ENCODE data around the gene UQCRFS1.

UQCRFS1 gene

GRCh38 chr19:29189033-29189360 is 24.0 kb downstream of the UQCRFS1 start:
- Histone ChIP-seq H3K27ac (ENCODE audit: low read depth, low read length) (no peak overlapping the region), H3K4me3 (ENCODE audit: low read length) (no peak overlapping the region), H3K9me3 (ENCODE audit: insufficient read depth, low read depth, low read length) (no peaks in the 10 kb centered on the region), H3K9ac (ENCODE audit: low read depth, low read length) (no peak overlapping the region), H3K4me1 (ENCODE audit: insufficient read depth, low read length) (no peaks in the 10 kb centered on the region), H3K36me3 (ENCODE audit: insufficient read depth, low read length) (no peaks in the 10 kb centered on the region), H3K27me3 (ENCODE audit: insufficient read depth, low read length) (no peaks in the 10 kb centered on the region)
- WGBS: 95% methylated on average over 6 of the region's 6 CpGs

- H3K27ac ChIP-seq (ENCODE audit: low read depth, low read length): no peak overlapping the region
- H3K9me3 ChIP-seq (ENCODE audit: insufficient read depth, low read depth, low read length): no peaks in the 10 kb centered on the region
- H3K27me3 ChIP-seq (ENCODE audit: insufficient read depth, low read length): no peaks in the 10 kb centered on the region
- no peak overlapping the region for H3K9ac ChIP-seq (ENCODE audit: low read depth, low read length)
- H3K4me3 ChIP-seq (ENCODE audit: low read length): no peak overlapping the region
- H3K36me3 ChIP-seq (ENCODE audit: insufficient read depth, low read length): no peaks in the 10 kb centered on the region
- no peaks in the 10 kb centered on the region for H3K4me1 ChIP-seq (ENCODE audit: insufficient read depth, low read length)
- WGBS: 92% methylated on average over 10 of the region's 10 CpGs
Measured at GRCh38 chr19:29188289-29189032, 24.5 kb downstream of the UQCRFS1 start.

GRCh38 chr19:29187676-29188075 is 25.3 kb downstream of the UQCRFS1 start:
- Histone ChIP-seq H3K27me3 (ENCODE audit: insufficient read depth, low read length) (no peaks in the 10 kb centered on the region), H3K4me3 (ENCODE audit: low read length) (no peak overlapping the region), H3K27ac (ENCODE audit: low read depth, low read length) (no peak overlapping the region), H3K9ac (ENCODE audit: low read depth, low read length) (no peak overlapping the region), H3K36me3 (ENCODE audit: insufficient read depth, low read length) (no peaks in the 10 kb centered on the region), H3K4me1 (ENCODE audit: insufficient read depth, low read length) (no peaks in the 10 kb centered on the region), H3K9me3 (ENCODE audit: insufficient read depth, low read depth, low read length) (no peaks in the 10 kb centered on the region)
- 96% methylated on average over 6 of the region's 6 CpGs for WGBS

- H3K27me3 ChIP-seq (ENCODE audit: insufficient read depth, low read length): no peaks in the 10 kb centered on the region
- no peak overlapping the region for H3K9ac ChIP-seq (ENCODE audit: low read depth, low read length)
- no peaks in the 10 kb centered on the region for H3K36me3 ChIP-seq (ENCODE audit: insufficient read depth, low read length)
- 93% methylated on average over 6 of the region's 6 CpGs for WGBS
- no peaks in the 10 kb centered on the region for H3K4me1 ChIP-seq (ENCODE audit: insufficient read depth, low read length)
- no peak overlapping the region for H3K27ac ChIP-seq (ENCODE audit: low read depth, low read length)
- no peaks in the 10 kb centered on the region for H3K9me3 ChIP-seq (ENCODE audit: insufficient read depth, low read depth, low read length)
- H3K4me3 ChIP-seq (ENCODE audit: low read length): no peak overlapping the region
Measured at GRCh38 chr19:29185427-29185826, 27.5 kb downstream of the UQCRFS1 start.

GRCh38 chr19:29176981-29177754 is 35.8 kb downstream of the UQCRFS1 start:
- no peak overlapping the region for H3K9ac ChIP-seq (ENCODE audit: low read depth, low read length)
- peaks cover 20% of the 10 kb centered on the region; the same call in 1 of the 2 replicates for H3K9me3 ChIP-seq (ENCODE audit: insufficient read depth, low read depth, low read length)
- no peak overlapping the region for H3K27ac ChIP-seq (ENCODE audit: low read depth, low read length)
- H3K4me3 ChIP-seq (ENCODE audit: low read length): no peak overlapping the region
- 100% methylated on average over 2 of the region's 2 CpGs for WGBS
- H3K27me3 ChIP-seq (ENCODE audit: insufficient read depth, low read length): no peaks in the 10 kb centered on the region
- no peaks in the 10 kb centered on the region for H3K4me1 ChIP-seq (ENCODE audit: insufficient read depth, low read length)
- no peaks in the 10 kb centered on the region for H3K36me3 ChIP-seq (ENCODE audit: insufficient read depth, low read length)

GRCh38 chr19:29173896-29174295 is 39.1 kb downstream of the UQCRFS1 start:
- no peak overlapping the region for H3K9ac ChIP-seq (ENCODE audit: low read depth, low read length)
- H3K27me3 ChIP-seq (ENCODE audit: insufficient read depth, low read length): no peaks in the 10 kb centered on the region
- H3K27ac ChIP-seq (ENCODE audit: low read depth, low read length): no peak overlapping the region
- H3K36me3 ChIP-seq (ENCODE audit: insufficient read depth, low read length): no peaks in the 10 kb centered on the region
- 69% methylated on average over 2 of the region's 2 CpGs for WGBS
- peaks cover 20% of the 10 kb centered on the region; the same call in 1 of the 2 replicates for H3K9me3 ChIP-seq (ENCODE audit: insufficient read depth, low read depth, low read length)
- H3K4me1 ChIP-seq (ENCODE audit: insufficient read depth, low read length): no peaks in the 10 kb centered on the region
- no peak overlapping the region for H3K4me3 ChIP-seq (ENCODE audit: low read length)

GRCh38 chr19:29172302-29172701 is 40.6 kb downstream of the UQCRFS1 start:
- Histone ChIP-seq H3K4me1 (ENCODE audit: insufficient read depth, low read length) (no peaks in the 10 kb centered on the region), H3K9ac (ENCODE audit: low read depth, low read length) (no peak overlapping the region), H3K9me3 (ENCODE audit: insufficient read depth, low read depth, low read length) (peaks cover 9% of the 10 kb centered on the region; the same call in 1 of the 2 replicates), H3K27ac (ENCODE audit: low read depth, low read length) (no peak overlapping the region), H3K27me3 (ENCODE audit: insufficient read depth, low read length) (no peaks in the 10 kb centered on the region), H3K36me3 (ENCODE audit: insufficient read depth, low read length) (no peaks in the 10 kb centered on the region), H3K4me3 (ENCODE audit: low read length) (no peak overlapping the region)
- 89% methylated on average over 1 of the region's 2 CpGs for WGBS

- no peaks in the 10 kb centered on the region for H3K36me3 ChIP-seq (ENCODE audit: insufficient read depth, low read length)
- H3K27me3 ChIP-seq (ENCODE audit: insufficient read depth, low read length): no peaks in the 10 kb centered on the region
- H3K9ac ChIP-seq (ENCODE audit: low read depth, low read length): no peak overlapping the region
- no peak overlapping the region for H3K4me3 ChIP-seq (ENCODE audit: low read length)
- no peaks in the 10 kb centered on the region for H3K4me1 ChIP-seq (ENCODE audit: insufficient read depth, low read length)
- 92% methylated on average over 2 of the region's 2 CpGs for WGBS
- peaks cover 7% of the 10 kb centered on the region; the same call in 1 of the 2 replicates for H3K9me3 ChIP-seq (ENCODE audit: insufficient read depth, low read depth, low read length)
- no peak overlapping the region for H3K27ac ChIP-seq (ENCODE audit: low read depth, low read length)
Measured at GRCh38 chr19:29171525-29171924, 41.4 kb downstream of the UQCRFS1 start.

GRCh38 chr19:29170554-29170953 is 42.4 kb downstream of the UQCRFS1 start:
- no peaks in the 10 kb centered on the region for H3K27me3 ChIP-seq (ENCODE audit: insufficient read depth, low read length)
- no peaks in the 10 kb centered on the region for H3K4me1 ChIP-seq (ENCODE audit: insufficient read depth, low read length)
- no peaks in the 10 kb centered on the region for H3K36me3 ChIP-seq (ENCODE audit: insufficient read depth, low read length)
- 80% methylated on average over 1 of the region's 1 CpG for WGBS
- no peak overlapping the region for H3K4me3 ChIP-seq (ENCODE audit: low read length)
- no peak overlapping the region for H3K27ac ChIP-seq (ENCODE audit: low read depth, low read length)
- H3K9ac ChIP-seq (ENCODE audit: low read depth, low read length): no peak overlapping the region
- no peaks in the 10 kb centered on the region for H3K9me3 ChIP-seq (ENCODE audit: insufficient read depth, low read depth, low read length)

- WGBS: 41% methylated on average over 3 of the region's 3 CpGs
- peaks cover 11% of the 10 kb centered on the region; the same call in 1 of the 2 replicates for H3K27me3 ChIP-seq (ENCODE audit: insufficient read depth, low read length)
- H3K9ac ChIP-seq (ENCODE audit: low read depth, low read length): no peak overlapping the region
- H3K27ac ChIP-seq (ENCODE audit: low read depth, low read length): no peak overlapping the region
- no peak overlapping the region for H3K4me3 ChIP-seq (ENCODE audit: low read length)
- peaks cover 12% of the 10 kb centered on the region for H3K4me1 ChIP-seq (ENCODE audit: insufficient read depth, low read length)
- no peaks in the 10 kb centered on the region for H3K9me3 ChIP-seq (ENCODE audit: insufficient read depth, low read depth, low read length)
- no peaks in the 10 kb centered on the region for H3K36me3 ChIP-seq (ENCODE audit: insufficient read depth, low read length)
Measured at GRCh38 chr19:29162694-29163093, 50.3 kb downstream of the UQCRFS1 start.

- Histone ChIP-seq H3K4me3 (ENCODE audit: low read length) (no peak overlapping the region), H3K9me3 (ENCODE audit: insufficient read depth, low read depth, low read length) (0 out of 2 replicates have a peak, but pooled peaks cover 3% of the 10 kb centered on the region), H3K27ac (ENCODE audit: low read depth, low read length) (no peak overlapping the region), H3K36me3 (ENCODE audit: insufficient read depth, low read length) (no peaks in the 10 kb centered on the region), H3K4me1 (ENCODE audit: insufficient read depth, low read length) (no peaks in the 10 kb centered on the region), H3K9ac (ENCODE audit: low read depth, low read length) (no peak overlapping the region), H3K27me3 (ENCODE audit: insufficient read depth, low read length) (no peaks in the 10 kb centered on the region)
- WGBS: 93% methylated on average over 2 of the region's 2 CpGs
Measured at GRCh38 chr19:29155683-29156082, 57.3 kb downstream of the UQCRFS1 start.

All from HUES64 (cell line).